Right forelimb (tissue), 1 donor: ENCODE measurements around the gene DTX4.

ENCODE experiments used
- DNase-seq: peaks from one replicate; pipeline ENCODE4 v3.0.0-alpha.2; 2018

The DTX4 gene

DNA sequence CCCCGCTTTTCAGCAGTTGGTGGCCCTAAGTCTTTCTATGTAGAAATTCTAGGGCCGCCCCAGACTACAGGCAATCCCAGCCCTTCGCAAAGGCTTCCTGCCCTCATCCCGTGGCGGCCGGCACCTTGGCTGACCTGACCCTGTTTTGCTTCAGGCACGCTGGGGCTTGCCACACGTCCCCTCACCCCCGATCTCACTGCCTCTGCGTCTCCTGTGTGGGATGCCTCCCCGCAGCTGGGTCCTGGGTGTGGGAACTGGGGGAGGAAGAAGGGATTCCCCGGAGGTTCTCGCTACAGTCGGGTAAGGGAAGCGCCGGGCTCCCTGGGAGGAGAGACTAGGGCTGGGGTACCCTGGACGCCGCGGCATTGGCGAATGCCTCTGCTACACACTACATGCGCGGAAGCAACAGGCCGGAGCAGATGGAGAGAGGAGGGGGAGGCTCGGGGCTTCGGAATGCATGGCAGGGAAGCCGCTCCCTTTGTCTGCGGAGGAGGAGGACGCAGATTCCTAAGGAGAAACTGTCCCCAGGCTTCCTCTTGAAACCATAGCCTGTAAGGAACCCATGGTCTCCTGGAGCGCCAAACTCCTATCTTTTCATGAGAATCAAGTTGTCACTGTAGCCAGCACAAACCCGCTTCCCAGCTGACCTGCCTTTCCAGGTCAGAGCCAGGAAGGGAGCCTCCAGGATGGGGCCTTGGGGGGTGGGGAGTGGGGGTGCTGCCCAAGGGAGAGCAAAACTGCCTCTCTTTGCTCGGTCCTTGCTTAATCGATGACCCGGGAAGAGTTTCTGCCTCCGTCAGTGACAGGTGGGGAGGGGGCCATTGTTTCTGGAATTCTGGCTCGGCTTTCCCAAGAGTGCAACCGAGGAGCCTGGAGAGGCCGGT, 1.4 kb downstream of the DTX4 start:
- DNase-seq, result peak; percentile 67

DNA sequence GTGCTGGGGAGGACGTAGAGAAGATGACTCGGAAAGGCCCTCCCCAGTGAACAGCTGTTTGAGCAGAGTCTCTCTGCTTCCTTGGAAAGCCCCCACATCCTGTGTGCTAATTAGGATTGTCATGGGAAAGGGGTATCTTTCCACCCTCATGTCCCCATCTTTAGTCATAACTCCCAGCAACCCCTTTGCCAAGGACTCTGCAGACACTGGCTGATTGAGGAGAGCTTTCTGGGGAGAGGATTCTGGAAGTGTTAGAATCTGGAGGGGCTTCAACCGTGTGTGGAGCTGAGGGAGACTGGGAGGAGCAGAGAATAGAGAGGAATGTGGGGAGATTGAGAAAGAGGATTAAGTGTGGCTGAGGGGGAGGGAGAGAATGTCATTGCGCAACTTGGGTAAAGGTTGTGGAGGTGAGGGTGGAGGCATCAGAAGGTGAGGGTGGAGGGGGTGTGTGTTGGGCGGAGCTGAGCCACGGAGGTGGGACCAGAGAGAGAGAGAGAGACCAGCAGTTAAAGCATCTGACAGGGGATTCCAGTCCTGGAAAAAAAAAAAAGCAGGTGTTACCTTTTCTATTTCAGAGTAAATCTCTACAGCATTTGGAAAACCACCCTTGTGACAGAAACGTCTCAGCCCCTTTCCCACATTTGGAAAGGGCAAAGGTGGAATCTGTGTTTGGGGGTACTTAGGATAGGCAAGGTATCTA, 2.2 kb downstream of the DTX4 start:
- no peak for DNase-seq

DNA sequence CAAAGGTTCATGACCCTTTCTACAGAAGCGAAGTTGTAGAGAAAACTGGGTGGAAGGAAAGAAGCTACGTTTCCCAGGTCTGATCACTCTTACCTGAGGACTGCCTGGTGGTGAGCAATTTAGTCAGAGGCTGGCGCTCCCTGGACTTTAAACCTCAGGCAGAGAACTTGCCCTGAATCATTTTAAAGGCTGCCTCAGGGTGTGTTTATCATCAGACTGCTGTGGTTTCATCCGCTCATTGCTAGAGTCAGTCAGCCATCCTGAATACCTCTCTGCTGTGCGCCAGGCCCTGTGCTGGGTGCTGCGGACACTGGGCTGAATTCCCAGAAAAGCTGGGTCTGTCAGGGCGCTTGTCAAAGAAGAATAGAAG, 2.7 kb downstream of the DTX4 start:
- no peak for DNase-seq

DNA sequence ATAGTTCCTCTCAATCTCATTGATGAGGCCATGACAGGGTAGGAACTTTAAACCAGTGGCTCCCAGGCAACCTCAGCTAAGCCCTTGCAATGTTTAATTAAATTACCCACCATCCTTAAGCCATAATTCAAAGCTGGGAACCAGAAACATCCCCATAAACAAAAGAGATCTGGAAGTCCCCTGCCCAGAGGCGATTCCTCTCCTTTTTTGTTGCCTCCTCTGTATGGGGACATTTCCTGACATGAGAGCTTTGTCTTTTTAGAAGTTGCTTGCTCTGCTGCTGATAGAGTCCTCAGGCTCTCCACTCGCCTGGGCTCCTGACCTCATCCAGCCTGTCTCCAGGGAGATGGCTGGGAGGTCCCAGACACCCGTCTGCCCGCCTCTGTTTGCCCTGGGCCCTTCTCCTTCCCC, 3.2 kb downstream of the DTX4 start:
- no peak for DNase-seq

DNA sequence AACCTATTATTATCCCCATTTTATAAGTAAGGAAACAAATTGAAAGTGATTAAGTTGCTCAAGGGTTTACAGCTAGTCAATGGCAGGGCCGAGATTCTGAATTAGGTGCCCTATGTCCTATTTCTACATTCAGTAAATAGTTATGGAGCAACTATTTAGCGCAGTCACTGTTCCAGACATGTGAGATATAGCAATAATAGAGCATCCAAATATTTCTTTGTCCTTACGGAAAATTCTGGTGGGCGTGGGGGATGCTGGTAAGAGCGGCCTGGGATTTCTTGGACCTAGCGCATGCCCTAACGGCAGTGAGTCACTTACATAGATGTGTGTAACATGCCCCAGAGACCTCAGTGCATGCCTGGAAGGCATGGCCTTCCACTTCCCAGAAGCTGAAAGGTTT, 4.4 kb downstream of the DTX4 start:
- no peak for DNase-seq

DNA sequence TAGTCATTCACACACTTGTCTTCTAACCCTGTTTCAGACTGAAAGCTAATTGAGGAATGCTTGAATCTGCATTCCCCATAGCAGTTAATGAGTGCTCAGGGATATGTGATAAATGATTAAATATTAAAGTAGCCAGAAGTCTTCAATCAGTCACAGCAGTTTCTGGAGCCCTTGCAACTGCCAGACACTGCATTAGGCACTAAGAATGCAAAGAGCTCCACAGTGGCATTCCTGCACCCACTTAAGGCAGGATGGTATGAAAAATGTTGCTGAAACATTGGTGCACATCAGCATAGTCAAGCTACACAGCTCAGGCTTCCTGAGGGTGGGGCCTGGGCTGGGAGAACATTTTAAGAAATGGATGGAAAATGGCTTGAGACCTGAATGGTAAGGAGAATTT, 6.5 kb downstream of the DTX4 start:
- no peak for DNase-seq

DNA sequence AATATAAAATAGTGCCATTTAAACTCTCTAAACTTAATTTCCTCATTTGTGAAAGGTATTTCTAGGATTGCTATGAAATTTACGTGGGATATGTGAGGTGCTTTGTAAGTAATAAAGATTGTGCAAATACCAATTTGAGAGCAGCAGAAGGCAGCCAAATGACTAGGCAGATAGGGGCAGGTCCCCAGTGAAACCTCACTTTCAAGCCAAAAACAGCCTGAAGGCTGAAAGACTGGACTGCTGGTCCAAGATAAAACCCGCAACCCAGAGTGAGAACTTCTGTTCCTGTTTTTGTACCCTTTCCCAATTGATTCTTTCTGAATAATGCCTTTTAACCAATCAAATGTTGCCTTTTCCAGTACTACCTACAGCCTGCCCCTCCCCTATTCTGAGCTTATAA, 7.2 kb downstream of the DTX4 start:
- DNase-seq, result no peak

DNA sequence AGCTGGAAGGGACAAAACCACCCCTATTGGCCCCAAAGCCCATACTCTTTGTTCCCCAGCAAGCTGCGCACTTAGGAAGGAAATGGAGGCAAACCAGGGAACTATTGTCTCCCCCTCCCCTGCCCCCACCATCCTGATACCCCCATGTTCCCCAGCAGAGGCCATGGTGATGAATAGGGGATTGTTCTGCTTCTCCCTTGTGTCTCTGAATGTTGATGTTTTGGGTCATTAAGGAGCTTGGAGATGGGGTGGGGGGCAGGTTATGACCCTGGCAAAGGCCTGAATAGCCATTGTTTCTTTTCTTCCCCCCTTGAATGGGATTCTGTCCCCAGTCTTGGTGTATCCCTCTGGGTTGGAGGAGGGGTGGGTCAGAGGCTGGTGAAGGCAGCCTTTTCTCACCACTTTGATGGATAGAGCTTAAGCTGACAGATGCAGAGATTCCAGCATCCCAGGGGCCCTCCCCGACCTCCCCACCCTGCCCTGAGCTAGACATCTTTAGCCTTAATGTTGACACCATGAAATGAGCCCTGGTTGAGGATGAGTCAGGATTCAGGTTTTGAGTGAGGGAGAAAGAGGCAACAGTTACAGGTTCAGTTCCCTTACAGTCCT, 8.3 kb downstream of the DTX4 start:
- no peak for DNase-seq

DNA sequence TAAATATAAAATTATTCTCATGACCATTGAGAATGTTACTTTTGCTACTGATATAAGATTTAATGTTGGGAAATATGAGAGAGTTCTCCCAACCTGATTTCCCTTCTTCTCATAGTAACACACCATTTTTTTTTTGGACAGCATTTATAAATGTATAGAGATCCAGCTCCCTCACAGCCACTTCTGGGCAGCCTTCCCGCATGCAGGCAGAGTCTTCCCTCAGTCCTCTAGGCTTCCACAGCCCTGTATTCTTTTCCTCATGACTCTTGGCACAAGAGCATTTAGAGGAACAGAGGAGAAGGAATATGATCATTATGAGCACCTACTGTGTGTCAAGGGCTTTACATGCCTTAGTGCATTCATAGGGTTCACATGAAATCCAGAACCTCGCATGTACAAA, 9.0 kb downstream of the DTX4 start:
- DNase-seq, result no peak

DNA sequence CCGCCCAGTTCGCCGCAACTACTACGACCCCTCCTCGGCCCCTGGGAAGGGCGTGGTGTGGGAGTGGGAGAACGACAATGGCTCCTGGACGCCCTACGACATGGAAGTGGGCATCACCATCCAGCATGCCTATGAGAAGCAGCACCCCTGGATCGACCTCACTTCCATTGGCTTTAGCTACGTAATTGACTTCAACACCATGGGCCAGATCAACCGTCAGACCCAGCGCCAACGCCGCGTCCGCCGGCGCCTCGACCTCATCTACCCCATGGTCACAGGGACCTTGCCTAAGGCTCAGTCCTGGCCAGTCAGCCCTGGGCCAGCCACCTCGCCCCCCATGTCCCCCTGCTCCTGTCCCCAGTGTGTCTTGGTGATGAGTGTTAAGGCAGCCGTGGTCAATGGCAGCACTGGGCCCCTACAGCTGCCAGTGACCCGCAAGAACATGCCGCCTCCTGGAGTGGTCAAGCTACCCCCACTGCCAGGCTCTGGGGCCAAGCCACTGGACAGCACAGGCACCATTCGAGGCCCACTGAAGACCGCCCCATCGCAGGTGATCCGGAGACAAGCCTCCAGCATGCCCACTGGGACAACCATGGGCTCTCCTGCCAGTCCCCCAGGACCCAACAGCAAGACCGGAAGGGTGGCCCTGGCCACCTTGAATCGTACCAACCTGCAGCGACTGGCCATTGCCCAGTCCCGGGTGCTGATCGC, 10.0 kb downstream of the DTX4 start:
- no peak for DNase-seq

DNA sequence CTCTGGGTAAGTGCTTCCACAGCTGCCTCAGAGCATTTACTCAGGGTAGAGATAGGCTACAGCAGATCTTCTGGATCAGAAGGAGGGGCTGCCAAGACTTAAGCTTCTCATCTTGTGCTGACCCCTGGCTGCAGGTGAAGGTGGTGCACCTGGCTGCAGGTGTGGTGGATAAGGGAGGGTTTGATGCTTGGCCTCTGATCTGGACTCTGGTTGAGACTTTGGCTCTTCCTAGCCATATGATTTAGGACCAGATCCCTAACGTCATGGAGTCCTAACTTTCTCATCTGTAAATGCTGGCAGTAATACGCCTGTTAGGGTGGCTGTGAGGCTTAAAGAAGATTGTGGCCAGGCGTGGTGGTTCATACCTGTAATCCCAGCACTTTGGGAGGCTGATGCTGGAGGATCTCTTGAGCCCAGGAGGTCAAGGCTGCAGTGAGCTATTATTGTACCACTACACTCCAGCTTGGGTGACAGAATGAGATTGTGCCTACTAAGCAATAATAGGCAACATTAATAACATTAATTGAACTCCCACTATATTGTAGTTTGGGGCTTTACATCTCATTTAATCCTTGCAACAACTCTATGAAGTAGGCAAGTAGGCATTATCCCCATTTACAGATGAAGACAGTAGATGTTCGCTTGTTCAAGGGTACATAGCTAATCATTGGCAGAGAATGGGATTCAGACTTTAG, 10.7 kb downstream of the DTX4 start:
- DNase-seq, result no peak

DNA sequence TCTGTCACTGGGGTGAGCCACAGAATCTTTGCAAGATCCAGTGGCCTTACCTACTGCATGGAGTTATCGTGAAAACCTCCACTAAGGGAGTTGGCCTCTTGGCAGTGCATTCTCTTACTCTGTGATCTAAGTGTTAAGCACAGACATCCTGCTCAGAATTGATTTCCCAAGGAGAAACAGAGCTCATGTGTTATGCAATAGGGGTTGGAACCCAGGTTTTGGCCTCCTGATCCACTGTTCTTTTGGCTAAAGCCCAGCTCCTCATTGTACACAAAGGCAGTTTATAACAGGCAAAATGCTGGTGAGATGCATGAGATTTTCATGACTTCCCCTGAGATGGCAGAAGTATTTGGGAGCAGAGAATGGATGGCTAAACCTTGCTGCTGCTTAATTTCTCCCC, 11.8 kb downstream of the DTX4 start:
- DNase-seq, result no peak

DNA sequence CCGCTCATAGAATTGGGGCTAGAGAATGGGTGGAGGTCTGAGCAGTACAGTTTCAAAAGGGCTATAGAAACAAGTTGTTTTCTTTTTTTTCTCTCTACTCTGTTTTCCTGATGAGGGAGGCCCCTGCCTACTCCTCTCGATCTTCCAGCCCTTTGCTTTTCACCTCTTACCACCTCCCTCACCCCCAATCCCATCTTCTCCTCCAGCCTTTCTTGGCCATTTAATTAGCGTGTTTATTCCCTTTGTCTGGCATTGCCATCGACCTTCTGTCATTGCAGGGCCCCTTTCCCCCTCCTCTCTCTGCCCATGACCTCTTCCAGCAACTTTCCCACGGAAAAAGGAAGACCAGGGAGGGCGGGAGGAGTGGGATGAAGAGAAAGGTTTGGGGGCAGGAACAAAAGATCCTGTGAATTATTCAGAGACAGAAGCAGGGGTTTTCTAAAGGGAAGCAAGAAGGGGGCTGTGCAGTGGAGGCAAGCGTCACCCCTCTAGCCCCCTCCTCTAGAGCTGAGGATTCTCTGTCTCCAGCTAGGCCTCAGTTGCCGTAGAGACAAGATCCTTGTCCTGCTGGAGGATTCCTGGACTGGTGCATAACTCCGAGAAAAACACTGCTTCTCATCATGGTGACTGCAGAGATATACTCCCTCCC, 12.9 kb downstream of the DTX4 start:
- no peak for DNase-seq

DNA sequence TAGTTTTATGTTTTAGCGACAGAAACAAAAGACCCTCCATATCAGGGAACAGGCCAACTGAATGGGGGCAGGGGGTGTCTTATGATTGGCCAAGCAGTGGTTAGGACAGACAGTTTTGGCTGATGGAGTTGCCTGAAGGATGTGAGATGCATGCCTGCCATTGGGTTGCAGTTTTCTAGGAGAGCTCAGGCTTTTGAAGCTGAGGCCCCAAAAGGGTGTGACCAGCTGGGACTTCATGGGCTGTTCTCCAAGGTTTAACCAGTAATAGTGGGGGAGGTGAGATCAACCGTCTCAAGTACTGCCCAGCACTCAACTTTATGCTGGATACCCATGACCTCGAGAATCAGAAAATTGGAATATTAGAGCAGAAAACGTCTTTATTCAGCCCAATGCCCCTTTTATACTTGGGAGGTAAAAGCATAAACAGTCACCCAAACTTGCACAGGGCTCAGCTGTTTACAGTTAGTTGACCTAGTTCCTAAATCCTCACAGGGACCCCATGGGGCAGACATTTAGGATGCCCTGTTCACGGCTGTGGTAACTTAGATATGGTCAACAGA, 13.5 kb downstream of the DTX4 start:
- DNase-seq, result no peak

DNA sequence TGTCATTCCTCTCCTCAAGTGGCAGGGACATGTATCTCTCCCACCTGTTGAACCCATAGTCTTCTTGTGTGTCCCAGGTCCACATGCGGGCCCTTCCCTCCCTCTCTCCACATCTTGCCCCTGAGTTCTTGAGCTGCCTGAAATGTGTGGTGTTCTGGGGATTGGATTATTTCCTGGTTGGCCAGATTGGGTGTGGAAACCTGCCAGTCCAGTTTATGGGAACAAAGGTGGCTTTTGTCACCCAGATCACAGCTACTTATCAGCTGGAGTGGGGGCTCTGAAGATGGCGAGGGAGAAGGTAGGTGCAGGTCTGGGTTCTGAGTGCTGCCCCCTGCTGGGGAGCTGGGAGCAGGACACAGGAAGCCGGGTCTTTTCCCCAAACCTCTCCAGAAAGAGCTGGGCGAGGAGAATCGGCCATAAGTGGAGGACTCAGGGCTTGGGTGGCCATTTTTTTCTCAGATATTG, 14.2 kb downstream of the DTX4 start:
- no peak for DNase-seq

DNA sequence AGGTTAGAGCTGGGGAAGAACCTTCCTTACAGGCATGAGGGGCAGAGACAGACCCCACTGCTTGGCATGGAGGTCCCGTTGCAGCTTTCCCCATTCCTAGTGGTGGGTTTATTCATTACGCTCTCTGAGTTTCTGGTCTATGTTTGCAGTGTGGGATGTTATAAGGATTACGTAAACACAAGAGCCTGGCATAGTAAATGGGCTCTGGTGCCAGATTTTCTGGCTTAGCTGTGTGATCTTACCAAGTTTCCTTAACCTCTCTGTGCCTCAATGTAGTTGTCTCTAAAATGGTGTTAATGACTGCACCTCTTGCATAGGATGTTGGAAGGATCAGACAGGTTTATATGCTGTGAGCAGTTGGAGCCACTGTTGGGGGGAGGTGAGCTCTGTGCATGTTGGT, 15.1 kb downstream of the DTX4 start:
- no peak for DNase-seq

DNA sequence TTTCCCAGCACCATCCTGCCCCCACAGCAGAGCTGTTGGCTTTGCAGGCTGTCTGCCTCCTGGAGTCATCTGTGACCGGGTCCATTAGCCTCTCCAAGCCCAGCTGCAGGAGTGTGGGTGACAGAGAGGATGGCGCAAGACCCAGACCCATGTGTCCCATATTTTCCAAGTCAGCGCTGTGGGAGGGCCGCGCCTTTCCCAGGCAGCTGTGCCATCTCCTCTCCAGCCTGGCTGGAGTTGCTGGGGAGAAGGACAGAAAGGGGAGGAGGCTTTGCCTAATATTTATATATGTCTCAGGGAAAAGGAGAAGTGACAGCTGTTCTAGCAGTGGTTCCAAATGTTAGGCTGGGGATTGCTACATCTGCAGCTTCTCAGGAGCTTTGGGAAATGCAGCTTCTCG, 15.7 kb downstream of the DTX4 start:
- no peak for DNase-seq

DNA sequence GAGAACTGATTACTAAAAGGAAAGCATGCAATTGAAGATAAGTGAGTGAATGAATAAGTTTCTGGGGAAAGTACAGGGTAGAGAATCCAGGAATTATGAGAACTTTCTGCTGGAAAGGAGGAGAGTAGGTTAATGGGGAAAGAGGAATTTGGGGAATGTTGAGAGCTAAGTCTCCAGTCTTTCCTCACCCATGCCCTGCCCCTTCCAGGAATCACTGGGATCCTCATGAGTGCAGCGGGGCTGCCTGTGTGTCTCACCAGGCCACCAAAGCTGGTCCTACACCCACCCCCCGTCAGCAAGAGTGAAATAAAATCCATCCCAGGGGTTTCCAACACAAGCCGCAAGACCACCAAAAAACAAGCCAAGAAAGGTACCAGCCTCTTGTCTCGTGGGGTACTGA, 17.0 kb downstream of the DTX4 start:
- DNase-seq, result no peak

DNA sequence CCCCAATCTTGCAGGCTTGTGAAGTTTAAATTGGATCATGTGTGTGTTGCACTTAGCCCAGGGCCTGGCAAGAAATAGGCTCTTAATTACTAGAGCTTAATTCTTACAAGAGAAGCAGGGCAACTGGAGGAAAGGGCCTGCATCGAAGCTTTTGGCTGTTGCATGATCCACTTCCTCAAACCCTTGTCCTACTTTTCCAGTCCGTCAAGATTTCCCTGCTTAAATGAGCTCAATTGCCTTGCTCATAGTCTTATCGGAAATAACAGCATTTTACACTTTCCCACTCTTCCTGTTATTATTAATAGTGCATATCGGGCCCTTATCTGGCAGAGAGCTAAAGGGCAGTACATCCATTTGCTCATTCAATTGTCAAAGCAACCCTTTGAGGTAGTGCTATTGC, 18.1 kb downstream of the DTX4 start:
- DNase-seq, result no peak

DNA sequence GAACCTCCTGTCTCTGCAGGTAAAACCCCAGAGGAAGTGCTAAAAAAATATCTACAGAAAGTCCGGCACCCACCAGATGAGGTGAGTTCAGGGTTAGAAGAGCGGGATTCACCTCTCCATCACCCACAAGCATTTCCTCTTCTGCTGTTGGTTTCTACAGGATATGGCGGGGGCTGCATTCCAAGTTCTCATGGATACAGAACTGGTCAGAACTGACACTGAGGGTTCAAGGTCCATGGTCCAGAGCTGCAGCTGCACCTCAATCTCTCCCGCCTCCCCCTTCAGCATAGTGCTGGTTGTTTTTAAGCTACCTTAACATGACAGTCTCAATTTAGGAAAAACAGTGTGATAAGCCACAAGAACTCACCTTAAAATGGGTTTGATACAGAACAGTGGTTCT, 19.2 kb downstream of the DTX4 start:
- DNase-seq, result no peak

DNA sequence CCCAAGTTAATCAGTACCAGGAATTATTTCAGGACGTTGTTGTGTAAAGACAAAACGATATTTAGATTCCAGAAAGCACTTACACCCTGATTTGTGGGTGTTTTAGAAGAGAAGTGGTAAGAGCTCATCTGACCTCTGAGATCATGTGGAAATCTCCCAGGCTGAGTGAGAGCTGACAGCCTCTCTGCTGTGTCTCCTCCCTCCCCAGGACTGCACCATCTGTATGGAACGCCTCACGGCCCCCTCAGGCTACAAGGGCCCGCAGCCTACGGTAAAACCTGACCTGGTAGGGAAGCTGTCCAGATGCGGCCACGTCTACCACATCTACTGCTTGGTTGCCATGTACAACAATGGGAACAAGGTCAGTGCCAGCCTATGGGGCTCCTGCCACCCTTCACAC, 20.0 kb downstream of the DTX4 start:
- DNase-seq, result no peak

DNA sequence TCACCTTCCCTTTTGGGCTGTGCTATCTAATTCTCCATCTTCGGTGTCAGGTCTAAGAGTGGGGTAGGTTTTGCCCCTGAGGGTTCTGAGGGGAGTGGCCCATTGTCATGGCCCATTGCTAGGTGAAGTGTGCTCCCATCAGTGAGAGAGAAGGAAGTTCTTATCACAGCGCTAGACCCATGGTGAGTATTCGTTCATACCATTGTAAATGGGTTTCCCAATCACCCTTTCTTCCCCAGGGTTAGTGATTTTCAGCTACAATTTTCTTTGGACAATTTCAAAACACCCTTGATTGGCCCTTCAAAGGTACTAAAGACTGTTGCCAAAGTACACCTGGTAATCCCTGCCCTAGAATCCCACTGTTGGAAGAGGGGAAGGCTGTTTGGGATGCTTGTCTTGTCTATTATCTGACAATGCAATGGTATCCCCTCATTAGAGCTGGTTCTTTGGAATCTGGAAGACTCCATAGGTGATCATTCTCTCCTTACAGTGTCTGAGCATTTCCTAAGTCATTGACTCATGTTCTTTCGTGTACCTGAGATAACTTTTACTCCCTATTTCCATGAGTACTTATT, 20.6 kb downstream of the DTX4 start:
- no peak for DNase-seq
